CD4-positive, alpha-beta T cell treated with Interleukin-12 subunit alpha and Interleukin-12 subunit beta, for 1 hour (primary cell): Measurements from ENCODE around the gene TBCEL.
"Not testable (repeated sequence)": the region's sequence is repeated elsewhere in the genome, so short reads cannot be mapped to it uniquely, and the experiment has no call there.

Experiments
- DNase-seq: peaks from one replicate; pipeline ENCODE4 v3.0.0-alpha.2; 2020

Gene TBCEL

GRCh38 chr11:121109471-121109870 lies 85.6 kb downstream of the TBCEL start:
- no peak for DNase-seq

- no peak for DNase-seq
Observed at GRCh38 chr11:121109916-121110586, 86.1 kb downstream of the TBCEL start.

- DNase-seq, result no peak
Observed at GRCh38 chr11:121110871-121111724, 87.2 kb downstream of the TBCEL start.

GRCh38 chr11:121112498-121113455 lies 88.9 kb downstream of the TBCEL start:
- peak; percentile 23 for DNase-seq

GRCh38 chr11:121113611-121114010 lies 89.7 kb downstream of the TBCEL start:
- no peak for DNase-seq

DNA sequence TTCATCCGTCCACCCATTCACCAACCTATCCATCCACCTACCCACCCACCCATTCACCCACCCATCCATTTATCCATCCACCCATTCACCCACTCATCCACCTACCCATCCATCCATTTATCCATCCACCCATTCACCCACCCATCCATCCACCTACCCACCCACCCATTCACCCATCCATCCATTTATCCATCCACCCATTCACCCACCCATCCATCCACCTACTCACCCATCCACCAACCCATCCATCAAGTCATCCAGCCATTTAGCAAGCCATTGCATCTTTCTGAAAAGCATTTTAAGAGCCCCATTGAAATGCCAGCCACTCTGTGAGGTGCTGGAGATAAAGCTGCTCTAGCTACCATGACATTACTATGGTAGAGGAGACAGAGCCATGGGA lies 91.1 kb downstream of the TBCEL start:
- DNase-seq, result not testable (repeated sequence)

- no peak for DNase-seq
Observed at GRCh38 chr11:121117788-121118187, 93.9 kb downstream of the TBCEL start.

- DNase-seq, result no peak
Observed at GRCh38 chr11:121119440-121119839, 95.5 kb downstream of the TBCEL start.

- no peak for DNase-seq
Observed at GRCh38 chr11:121122328-121122727, 98.4 kb downstream of the TBCEL start.

DNA sequence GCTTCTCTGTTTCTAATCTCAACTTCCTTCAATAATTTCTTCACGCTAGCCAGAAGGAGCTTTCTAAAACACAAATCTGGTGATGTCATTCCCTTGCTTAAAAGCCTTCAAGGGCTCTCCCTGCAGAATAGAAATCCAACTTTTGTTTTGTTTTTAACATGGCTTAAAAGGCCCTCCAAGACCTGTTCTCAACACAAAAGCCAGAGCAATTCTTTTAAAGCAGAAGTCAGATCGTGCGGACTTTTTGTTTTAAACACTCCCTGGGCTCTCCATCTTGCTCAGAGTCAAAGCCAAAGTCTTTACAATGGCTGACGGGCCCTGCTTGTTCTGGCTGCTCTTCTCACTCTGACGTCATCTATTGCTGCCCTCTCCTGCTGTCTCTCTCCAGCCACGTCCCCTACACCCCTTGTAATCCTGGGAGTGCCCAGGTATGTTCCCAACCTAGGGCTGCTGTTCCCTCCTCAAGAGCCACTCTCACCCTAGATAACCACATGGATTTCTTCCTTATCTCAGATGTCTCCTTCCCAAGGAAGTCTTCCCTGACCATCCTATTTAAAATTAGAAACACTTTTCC lies 99.7 kb downstream of the TBCEL start:
- no peak for DNase-seq

DNA sequence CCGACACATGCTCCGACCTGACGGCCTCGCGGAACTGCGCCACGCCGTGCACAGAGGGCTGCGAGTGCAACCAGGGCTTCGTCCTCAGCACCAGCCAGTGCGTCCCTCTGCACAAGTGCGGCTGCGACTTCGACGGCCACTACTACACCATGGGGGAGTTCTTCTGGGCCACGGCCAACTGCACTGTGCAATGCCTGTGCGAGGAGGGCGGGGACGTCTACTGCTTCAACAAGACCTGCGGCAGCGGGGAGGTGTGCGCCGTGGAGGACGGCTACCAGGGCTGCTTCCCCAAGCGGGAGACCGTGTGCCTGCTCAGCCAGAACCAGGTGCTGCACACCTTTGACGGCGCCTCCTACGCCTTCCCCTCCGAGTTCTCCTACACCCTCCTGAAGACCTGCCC lies 103.9 kb downstream of the TBCEL start:
- DNase-seq, result no peak

- no peak for DNase-seq
Observed at GRCh38 chr11:121129362-121130340, 105.7 kb downstream of the TBCEL start.

GRCh38 chr11:121131656-121132055 lies 107.8 kb downstream of the TBCEL start:
- DNase-seq, result no peak

DNA sequence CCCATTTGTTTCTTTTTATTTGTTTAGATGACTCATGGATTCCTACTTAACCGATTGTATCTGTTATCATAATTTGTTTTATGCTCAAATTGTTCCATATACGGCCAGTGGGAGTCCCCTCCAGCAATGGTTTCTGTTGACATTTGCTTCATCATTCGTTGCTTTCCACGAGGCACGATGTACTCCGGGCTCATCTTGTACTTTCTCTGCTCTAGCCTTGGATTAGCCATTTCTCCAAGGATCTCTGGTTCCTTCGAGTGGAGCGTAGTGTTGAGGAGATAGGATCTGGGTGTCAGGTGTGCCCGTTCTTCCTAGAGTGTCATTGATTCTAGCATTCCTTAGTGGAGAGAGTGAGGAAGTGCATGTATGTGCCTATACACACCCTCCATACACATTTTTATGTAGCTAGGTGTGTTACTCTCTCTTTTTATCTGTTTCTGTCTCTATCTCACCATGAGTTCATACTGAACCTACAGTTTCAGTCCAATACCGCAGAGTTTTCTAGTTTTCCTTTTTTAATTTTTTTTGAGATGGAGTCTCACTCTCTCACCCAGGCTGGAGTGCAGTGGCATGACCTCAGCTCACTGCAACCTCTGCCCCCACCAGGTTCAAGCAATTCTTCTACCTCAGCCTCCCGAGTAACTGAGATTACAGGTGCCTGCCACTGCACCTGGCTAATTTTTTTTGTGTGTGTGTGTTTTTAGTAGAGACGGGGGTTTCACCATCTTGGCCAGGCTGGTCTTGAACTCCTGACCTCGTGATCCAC lies 108.5 kb downstream of the TBCEL start:
- no peak for DNase-seq

GRCh38 chr11:121134741-121135312 lies 110.9 kb downstream of the TBCEL start:
- DNase-seq, result no peak

DNA sequence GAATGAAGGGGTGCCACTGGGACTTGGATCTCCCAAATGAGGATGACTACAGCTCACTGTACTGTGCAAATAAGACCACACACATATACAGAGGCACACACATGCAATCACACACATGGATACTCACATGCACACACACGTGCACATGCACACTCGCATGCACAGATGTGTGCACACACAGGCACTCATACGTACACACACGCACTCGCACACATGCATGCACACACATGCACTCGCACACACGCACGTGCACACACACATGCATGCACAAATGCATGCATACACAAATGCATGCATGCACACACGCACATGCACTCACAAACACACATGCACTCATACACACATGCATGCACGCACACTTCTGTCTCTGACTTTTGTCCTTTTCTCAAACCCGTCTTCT lies 113.1 kb downstream of the TBCEL start:
- DNase-seq, result no peak

DNA sequence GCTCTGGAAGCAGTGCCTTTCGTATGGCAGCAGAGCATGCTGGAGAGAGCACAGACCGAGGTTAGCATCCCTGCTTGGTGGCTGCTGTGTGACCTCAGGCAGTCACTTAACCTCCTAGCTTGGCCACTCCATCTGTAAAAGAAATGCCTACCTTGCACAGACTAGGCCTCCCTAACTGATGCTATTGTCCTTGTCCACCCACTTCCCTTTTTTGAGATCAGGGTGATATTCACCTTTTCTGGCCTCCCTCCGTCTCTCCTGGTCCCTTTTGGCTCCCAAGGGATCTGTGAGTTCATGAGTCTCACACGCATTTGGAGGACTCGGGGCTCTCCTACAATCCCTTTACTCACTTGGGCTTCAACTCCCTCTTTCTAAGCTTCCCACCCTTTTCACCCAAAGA lies 114.4 kb downstream of the TBCEL start:
- DNase-seq, result no peak

DNA sequence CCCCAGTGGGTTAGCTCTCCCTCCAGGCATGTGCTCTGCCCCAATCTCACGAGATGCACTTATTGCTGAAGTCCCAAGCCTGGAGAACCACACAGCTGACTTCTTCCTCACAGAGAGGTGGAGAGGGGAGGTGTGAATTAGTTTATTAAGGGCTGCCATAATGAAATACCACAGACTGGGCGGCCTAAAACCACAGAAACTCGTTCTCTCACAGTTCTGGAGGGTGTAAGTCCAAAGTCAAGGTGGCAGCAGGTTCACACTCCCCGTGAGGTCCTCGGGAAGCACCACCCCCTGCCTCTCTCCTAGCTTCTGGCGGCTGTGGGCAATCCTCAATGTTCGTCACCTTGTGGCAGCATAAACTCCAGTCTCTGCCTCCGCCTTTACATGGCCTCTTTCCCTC lies 116.5 kb downstream of the TBCEL start:
- no peak for DNase-seq
